HEK293 (cell line): ENCODE measurements around the gene MPV17.

Source experiments
- BCL11A ChIP-seq: fragments of 450-650 bp; formaldehyde crosslinking; IDR thresholded peaks from 2 replicates; pipeline ENCODE4 v1.5.1; 2016; ENCODE audit warnings: low read depth, missing biosample characterization, missing genetic modification characterization
- KLF7 ChIP-seq: fragments of 450-650 bp; formaldehyde crosslinking; IDR thresholded peaks from 2 replicates; pipeline ENCODE4 v1.5.1; 2016; ENCODE audit warnings: missing biosample characterization, missing genetic modification characterization, borderline replicate concordance
- KLF9 ChIP-seq: fragments of 450-650 bp; formaldehyde crosslinking; IDR thresholded peaks from 2 replicates; pipeline ENCODE4 v1.5.1; 2016; ENCODE audit warnings: missing biosample characterization, missing genetic modification characterization, low read depth
- PRDM1 ChIP-seq: fragments of 450-650 bp; formaldehyde crosslinking; IDR thresholded peaks from 2 replicates; pipeline ENCODE4; 2016; ENCODE audit warnings: missing biosample characterization, missing genetic modification characterization
- REST ChIP-seq: fragments of 450-650 bp; formaldehyde crosslinking; IDR thresholded peaks from 2 replicates; pipeline ENCODE4 v1.5.1; 2016; ENCODE audit warnings: missing biosample characterization, missing genetic modification characterization
- SCRT2 ChIP-seq: fragments of 450-650 bp; formaldehyde crosslinking; IDR thresholded peaks from 2 replicates; pipeline ENCODE4 v1.5.1; 2016; ENCODE audit warnings: missing biosample characterization, missing genetic modification characterization
- SP2 ChIP-seq: fragments of 450-650 bp; formaldehyde crosslinking; IDR thresholded peaks from 2 replicates; pipeline ENCODE4 v1.5.1; 2016; ENCODE audit warnings: missing biosample characterization, missing genetic modification characterization
- ZBTB1 ChIP-seq: fragments of 450-650 bp; formaldehyde crosslinking; IDR thresholded peaks from 2 replicates; pipeline ENCODE4 v1.5.1; 2016; ENCODE audit warnings: missing biosample characterization, missing genetic modification characterization
- ZBTB10 ChIP-seq: fragments of 450-650 bp; formaldehyde crosslinking; IDR thresholded peaks from 2 replicates; pipeline ENCODE4 v1.5.1; 2016; ENCODE audit warnings: missing biosample characterization, missing genetic modification characterization
- ZFP37 ChIP-seq: fragments of 450-650 bp; formaldehyde crosslinking; IDR thresholded peaks from 2 replicates; pipeline ENCODE4 v1.5.1; 2016; ENCODE audit warnings: missing biosample characterization, missing genetic modification characterization
- ZFP69B ChIP-seq: fragments of 450-650 bp; formaldehyde crosslinking; IDR thresholded peaks from 2 replicates; pipeline ENCODE4 v1.5.1; 2016; ENCODE audit warnings: missing biosample characterization, missing genetic modification characterization
- ZNF10 ChIP-seq: fragments of 450-650 bp; formaldehyde crosslinking; IDR thresholded peaks from 2 replicates; pipeline ENCODE4 v1.5.1; 2017; ENCODE audit warnings: missing biosample characterization, missing genetic modification characterization
- ZNF155 ChIP-seq: fragments of 450-650 bp; formaldehyde crosslinking; IDR thresholded peaks from 2 replicates; pipeline ENCODE4 v1.5.1; 2016; ENCODE audit warnings: missing biosample characterization, missing genetic modification characterization
- ZNF16 ChIP-seq: fragments of 450-650 bp; formaldehyde crosslinking; IDR thresholded peaks from 2 replicates; pipeline ENCODE4 v1.5.1; 2016; ENCODE audit warnings: low read depth, missing biosample characterization, missing genetic modification characterization
- ZNF302 ChIP-seq: fragments of 450-650 bp; formaldehyde crosslinking; IDR thresholded peaks from 2 replicates; pipeline ENCODE4 v1.5.1; 2016; ENCODE audit warnings: missing biosample characterization, missing genetic modification characterization, low read depth
- ZNF341 ChIP-seq: fragments of 450-650 bp; formaldehyde crosslinking; IDR thresholded peaks from 2 replicates; pipeline ENCODE4; 2016; ENCODE audit warnings: low read depth, missing biosample characterization, missing genetic modification characterization
- ZNF366 ChIP-seq: fragments of 450-650 bp; formaldehyde crosslinking; conservative IDR thresholded peaks from 2 replicates; pipeline ENCODE4 v1.5.1; 2016; ENCODE audit warnings: missing biosample characterization, missing genetic modification characterization
- ZNF416 ChIP-seq: fragments of 450-650 bp; formaldehyde crosslinking; IDR thresholded peaks from 2 replicates; pipeline ENCODE4 v1.5.1; 2016; ENCODE audit warnings: missing biosample characterization, missing genetic modification characterization
- ZNF449 ChIP-seq: fragments of 450-650 bp; formaldehyde crosslinking; IDR thresholded peaks from 2 replicates; pipeline ENCODE4 v1.5.1; 2017; ENCODE audit warnings: missing biosample characterization, mild to moderate bottlenecking, missing genetic modification characterization, moderate library complexity
- ZNF488 ChIP-seq: fragments of 450-650 bp; formaldehyde crosslinking; IDR thresholded peaks from 2 replicates; pipeline ENCODE4 v1.5.1; 2016; ENCODE audit warnings: missing biosample characterization, missing genetic modification characterization
- ZNF514 ChIP-seq: fragments of 450-650 bp; formaldehyde crosslinking; IDR thresholded peaks from 2 replicates; pipeline ENCODE4 v1.5.1; 2016; ENCODE audit warnings: missing biosample characterization, missing genetic modification characterization
- ZNF549 ChIP-seq: fragments of 450-650 bp; IDR thresholded peaks from 2 replicates; pipeline ENCODE4 v1.5.1; 2018; ENCODE audit warnings: missing biosample characterization, missing genetic modification characterization, mild to moderate bottlenecking, inconsistent platforms, moderate library complexity
- ZNF561 ChIP-seq: fragments of 450-650 bp; IDR thresholded peaks from 2 replicates; pipeline ENCODE4 v1.5.1; 2018; ENCODE audit warnings: missing biosample characterization, missing genetic modification characterization, borderline replicate concordance
- ZNF580 ChIP-seq: fragments of 450-650 bp; formaldehyde crosslinking; IDR thresholded peaks from 2 replicates; pipeline ENCODE4 v1.5.1; 2016; ENCODE audit warnings: missing biosample characterization, missing genetic modification characterization
- ZNF624 ChIP-seq: fragments of 450-650 bp; formaldehyde crosslinking; IDR thresholded peaks from 2 replicates; pipeline ENCODE4 v1.5.1; 2017; ENCODE audit warnings: missing biosample characterization, missing genetic modification characterization
- ZNF664 ChIP-seq: fragments of 450-650 bp; formaldehyde crosslinking; IDR thresholded peaks from 2 replicates; pipeline ENCODE4 v1.5.1; 2016; ENCODE audit warnings: missing biosample characterization, missing genetic modification characterization
- ZNF768 ChIP-seq: fragments of 450-650 bp; formaldehyde crosslinking; IDR thresholded peaks from 2 replicates; pipeline ENCODE4 v1.5.1; 2018; ENCODE audit warnings: missing biosample characterization, mild to moderate bottlenecking, missing genetic modification characterization
- ZNF777 ChIP-seq: fragments of 450-650 bp; formaldehyde crosslinking; IDR thresholded peaks from 2 replicates; pipeline ENCODE4 v1.5.1; 2017; ENCODE audit warnings: missing biosample characterization, missing genetic modification characterization, borderline replicate concordance
- ZSCAN18 ChIP-seq: fragments of 450-650 bp; formaldehyde crosslinking; IDR thresholded peaks from 2 replicates; pipeline ENCODE4 v1.5.1; 2016; ENCODE audit warnings: missing biosample characterization, missing genetic modification characterization
- ZSCAN30 ChIP-seq: fragments of 450-650 bp; IDR thresholded peaks from 2 replicates; pipeline ENCODE4 v1.5.1; 2018; ENCODE audit warnings: missing biosample characterization, mild to moderate bottlenecking, missing genetic modification characterization, moderate library complexity

The MPV17 gene

GRCh38 chr2:27370026-27370815, 47.3 kb upstream of the MPV17 start, which contains the start of the genes EIF2B4 and SNX17 (continued):
- TF ChIP-seq ZBTB10 (tag by site-specific recombination) (no peak), ZNF488 (tag by site-specific recombination) (no peak), ZNF16 (no peak), BCL11A (peak; percentile 28; the same call in 1 of the 2 replicates), ZNF768 (tag by site-specific recombination) (no peak; the same call in 1 of the 2 replicates), ZNF664 (tag by site-specific recombination) (no peak), ZNF10 (no peak), ZNF549 (tag by site-specific recombination) (no peak), ZNF777 (tag by site-specific recombination) (0 out of 2 replicates have a peak, but pooled peaks have one; percentile 23), SCRT2 (peak; percentile 97), REST (tag by site-specific recombination) (no peak), ZBTB1 (tag by site-specific recombination) (peak; percentile 11; the same call in 1 of the 2 replicates), PRDM1 (tag by site-specific recombination) (no peak), KLF9 (tag by site-specific recombination) (peak; percentile 26; the same call in 1 of the 2 replicates), ZNF561 (tag by site-specific recombination) (peak; percentile 47; the same call in 1 of the 2 replicates), ZNF416 (no peak), ZNF624 (no peak), ZNF302 (tag by site-specific recombination) (no peak), ZNF514 (tag by site-specific recombination) (no peak), ZFP37 (tag by site-specific recombination) (peak; percentile 86), ZSCAN18 (no peak), ZNF449 (tag by site-specific recombination) (no peak), ZNF580 (tag by site-specific recombination) (0 out of 2 replicates have a peak, but pooled peaks have one; percentile 11), SP2 (tag by site-specific recombination) (peak; percentile 77), ZSCAN30 (tag by site-specific recombination) (peak; percentile 20; the same call in 1 of the 2 replicates), ZNF341 (tag by site-specific recombination) (peak; percentile 95), ZNF155 (tag by site-specific recombination) (no peak), ZNF366 (peak; percentile 51; the same call in 1 of the 2 replicates), ZFP69B (tag by site-specific recombination) (peak; percentile 84), KLF7 (tag by site-specific recombination) (0 out of 2 replicates have a peak, but pooled peaks have one; percentile 31)
